HG02571 (cell line): Measurements from ENCODE around the gene POU5F1.
"Not testable (repeated sequence)": the region's sequence is repeated elsewhere in the genome, so short reads cannot be mapped to it uniquely, and the experiment has no call there.

Source experiments
- ATAC-seq: cut with Tn5 transposase; IDR thresholded peaks from one replicate; pipeline ENCODE4 v1.9.1; 2021; ENCODE audit warnings: mild to moderate bottlenecking, moderate library complexity; ENCODE audit not compliant: unreplicated experiment

Gene POU5F1

DNA sequence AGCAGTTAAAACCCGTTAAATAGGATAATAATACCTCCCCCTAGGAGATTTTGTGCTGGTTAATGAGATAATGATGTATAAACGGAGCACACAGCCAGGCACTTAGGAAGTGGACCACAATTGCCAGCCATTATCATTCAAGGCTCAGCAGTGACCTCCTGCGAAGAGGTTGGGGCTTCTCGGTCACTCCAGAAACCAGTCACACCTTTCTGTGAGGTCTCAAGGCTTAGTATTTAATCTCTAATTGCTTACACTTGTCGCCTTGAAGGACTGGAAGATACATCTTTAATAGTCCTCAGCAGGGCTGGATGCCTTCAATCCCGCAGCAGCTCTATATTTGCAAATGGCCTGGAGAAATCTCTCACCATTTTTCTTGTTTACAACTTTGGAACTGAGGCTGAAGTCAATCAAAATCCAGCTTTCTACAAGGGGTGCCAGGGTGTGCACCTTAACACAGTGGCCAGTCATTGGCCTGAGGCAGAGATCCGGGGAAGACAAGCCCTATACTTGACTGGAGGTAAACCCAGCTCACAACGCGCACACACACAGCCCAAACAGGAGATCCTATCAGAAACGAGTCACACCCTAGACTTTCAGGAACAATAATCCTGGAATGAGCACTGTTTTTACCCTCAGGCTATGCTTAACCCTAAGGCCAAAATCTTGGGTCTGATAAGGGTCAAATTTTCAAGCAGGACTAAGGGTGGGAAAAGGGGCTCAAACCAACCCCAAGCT is 1.2 kb downstream of the POU5F1 start:
- ATAC-seq = no peak

DNA sequence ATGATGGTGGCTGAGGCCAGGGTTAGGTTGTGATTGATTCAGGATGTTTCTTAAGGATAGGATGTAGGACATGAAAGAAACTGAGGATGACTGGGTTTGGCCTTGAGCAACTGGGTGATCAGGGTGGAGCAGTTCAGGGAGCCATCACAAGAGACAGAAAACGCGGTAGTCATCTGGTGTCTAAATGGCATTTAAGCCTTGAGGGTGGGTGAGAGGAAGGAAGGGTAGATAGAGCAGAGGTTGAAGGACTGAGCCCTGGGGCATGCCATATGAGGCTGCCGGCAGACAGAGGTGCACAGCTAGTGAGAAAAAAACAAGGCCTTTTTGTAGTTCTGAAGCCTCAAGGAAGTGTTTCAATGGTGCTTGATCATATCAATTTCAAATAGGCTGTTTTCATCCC is 1.9 kb downstream of the POU5F1 start:
- no peak for ATAC-seq

DNA sequence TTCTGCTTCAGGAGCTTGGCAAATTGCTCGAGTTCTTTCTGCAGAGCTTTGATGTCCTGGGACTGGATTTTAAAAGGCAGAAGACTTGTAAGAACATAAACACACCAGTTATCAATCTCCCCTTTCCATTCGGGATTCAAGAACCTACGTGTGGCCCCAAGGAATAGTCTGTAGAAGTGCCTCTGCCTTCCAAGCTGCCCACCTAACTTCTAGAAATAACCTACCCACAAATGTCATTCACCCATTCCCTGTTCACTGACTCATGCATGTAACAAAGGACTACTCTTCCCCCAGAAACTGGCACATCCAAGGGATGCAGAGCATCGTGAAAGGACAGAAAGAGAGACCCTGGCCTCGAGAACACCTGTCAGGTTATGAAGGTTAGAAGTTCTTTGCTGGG is 4.5 kb downstream of the POU5F1 start:
- no peak for ATAC-seq

DNA sequence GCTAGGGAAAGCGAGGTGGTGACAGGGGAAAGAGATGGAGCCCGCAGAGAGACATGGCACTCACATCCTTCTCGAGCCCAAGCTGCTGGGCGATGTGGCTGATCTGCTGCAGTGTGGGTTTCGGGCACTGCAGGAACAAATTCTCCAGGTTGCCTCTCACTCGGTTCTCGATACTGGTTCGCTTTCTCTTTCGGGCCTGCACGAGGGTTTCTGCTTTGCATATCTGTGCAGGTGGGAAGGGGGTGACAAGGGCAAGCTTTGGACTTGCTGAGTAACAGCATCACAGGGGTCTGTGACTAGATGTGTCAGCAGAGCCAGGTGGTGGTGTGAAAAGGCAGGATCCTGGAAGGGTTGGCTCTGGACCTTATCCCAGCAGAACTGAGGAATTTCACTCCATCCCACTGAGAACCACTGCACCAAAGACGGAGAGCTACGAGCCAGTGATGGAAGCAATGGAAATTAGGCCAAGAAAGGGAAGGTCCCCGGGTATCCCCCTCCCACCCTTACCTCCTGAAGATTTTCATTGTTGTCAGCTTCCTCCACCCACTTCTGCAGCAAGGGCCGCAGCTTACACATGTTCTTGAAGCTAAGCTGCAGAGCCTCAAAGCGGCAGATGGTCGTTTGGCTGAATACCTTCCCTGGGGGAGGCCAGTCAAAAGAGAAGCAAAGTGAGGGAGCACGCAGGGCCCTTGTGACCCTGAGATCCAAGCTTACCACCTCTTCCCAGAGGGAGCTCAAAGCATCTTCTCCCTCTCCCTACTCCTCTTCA is 5.2 kb downstream of the POU5F1 start:
- ATAC-seq = peak; percentile 64

DNA sequence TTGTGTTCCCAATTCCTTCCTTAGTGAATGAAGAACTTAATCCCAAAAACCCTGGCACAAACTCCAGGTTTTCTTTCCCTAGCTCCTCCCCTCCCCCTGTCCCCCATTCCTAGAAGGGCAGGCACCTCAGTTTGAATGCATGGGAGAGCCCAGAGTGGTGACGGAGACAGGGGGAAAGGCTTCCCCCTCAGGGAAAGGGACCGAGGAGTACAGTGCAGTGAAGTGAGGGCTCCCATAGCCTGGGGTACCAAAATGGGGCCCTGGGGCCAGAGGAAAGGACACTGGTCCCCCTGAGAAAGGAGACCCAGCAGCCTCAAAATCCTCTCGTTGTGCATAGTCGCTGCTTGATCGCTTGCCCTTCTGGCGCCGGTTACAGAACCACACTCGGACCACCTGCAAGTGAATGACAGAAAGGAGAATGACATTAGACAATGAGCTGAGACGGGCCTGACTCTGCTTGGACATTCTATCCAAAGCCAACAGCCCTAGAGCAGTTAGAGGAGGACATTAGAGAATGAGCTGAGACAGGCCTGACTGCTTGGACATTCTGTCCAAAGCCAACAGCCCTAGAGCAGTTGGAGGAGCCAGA is 5.9 kb downstream of the POU5F1 start:
- ATAC-seq = not testable (repeated sequence)

DNA sequence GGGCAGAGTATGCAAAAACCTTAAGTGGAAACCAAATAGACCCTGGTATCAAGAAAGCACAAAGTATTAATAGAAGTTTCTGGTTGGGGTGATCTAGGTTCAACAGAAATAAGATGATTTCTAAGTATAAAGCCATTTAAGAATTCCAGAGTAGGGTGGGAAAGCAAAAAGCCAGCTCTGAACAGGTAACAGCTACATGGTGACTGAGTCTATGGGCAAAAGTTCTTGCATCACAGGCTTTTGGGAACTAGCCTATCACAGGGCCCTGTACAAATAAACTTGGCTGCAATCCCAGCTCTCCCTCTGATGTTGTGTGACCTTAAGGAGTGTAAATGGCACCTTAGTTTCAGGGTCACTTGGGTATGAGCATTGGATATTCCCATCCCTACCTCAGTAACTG is 6.6 kb downstream of the POU5F1 start:
- no peak for ATAC-seq

DNA sequence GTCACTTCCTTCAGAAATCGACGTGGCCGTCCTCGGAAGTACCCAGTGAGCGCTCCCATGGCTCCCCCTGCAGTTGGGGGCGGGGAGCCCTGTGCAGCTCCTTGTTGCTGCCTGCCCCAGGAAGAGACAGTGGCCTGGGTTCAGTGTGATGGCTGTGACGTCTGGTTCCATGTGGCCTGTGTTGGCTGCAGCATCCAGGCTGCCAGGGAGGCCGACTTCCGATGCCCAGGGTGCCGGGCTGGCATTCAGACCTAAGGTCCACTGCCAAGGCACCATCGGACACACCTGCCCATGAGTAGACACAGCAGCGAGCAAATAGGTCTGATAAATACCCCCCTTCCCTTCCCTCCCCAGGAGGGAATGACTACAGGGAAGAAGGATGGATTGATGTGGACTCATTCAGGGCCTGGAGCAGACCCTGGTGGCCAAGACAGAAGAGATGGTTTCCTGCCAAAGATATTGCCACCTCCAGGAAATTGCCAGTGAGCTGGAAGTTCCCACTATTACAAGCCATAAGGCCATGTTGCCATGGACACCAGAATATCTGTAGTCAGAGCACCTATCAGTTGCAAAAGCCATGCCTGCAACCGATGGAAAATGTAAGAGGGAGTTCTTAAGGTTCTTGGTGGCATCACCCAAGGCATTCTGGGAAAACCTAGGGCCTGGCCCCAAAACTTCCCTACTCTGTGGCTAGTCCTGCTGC is 7.9 kb downstream of the POU5F1 start:
- ATAC-seq = no peak

DNA sequence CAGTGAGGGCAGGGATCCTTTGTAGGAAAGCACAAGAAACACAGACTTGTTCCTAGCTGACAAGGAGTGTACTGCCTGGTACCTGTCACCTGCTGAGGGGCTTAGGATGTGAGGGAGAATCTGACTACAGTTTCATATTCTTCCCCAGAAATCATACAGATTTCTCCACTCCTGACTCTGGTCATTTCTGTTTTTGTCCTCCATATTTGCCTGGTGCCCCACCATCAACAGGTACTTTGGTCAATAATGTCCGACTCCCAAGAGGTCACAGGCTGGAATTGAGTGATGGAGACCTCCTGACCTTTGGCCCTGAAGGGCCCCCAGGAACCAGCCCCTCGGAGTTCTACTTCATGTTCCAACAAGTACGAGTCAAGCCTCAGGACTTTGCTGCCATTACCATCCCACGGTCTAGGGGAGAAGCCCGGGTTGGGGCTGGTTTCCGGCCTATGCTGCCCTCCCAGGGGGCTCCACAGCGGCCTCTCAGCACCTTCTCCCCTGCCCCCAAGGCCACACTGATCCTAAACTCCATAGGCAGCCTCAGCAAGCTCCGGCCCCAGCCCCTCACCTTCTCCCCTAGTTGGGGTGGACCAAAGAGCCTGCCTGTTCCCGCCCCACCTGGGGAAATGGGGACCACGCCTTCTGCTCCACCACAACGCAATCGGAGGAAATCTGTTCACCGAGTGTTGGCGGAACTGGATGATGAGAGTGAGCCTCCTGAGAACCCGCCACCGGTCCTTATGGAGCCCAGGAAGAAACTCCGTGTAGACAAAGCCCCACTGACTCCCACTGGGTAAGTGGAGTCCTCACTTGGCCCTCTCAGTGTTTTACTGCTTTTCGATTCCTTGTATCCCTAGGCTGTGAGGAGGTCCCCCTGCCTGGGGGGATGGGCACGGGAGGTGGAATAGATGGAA is 9.0 kb downstream of the POU5F1 start:
- ATAC-seq = no peak

DNA sequence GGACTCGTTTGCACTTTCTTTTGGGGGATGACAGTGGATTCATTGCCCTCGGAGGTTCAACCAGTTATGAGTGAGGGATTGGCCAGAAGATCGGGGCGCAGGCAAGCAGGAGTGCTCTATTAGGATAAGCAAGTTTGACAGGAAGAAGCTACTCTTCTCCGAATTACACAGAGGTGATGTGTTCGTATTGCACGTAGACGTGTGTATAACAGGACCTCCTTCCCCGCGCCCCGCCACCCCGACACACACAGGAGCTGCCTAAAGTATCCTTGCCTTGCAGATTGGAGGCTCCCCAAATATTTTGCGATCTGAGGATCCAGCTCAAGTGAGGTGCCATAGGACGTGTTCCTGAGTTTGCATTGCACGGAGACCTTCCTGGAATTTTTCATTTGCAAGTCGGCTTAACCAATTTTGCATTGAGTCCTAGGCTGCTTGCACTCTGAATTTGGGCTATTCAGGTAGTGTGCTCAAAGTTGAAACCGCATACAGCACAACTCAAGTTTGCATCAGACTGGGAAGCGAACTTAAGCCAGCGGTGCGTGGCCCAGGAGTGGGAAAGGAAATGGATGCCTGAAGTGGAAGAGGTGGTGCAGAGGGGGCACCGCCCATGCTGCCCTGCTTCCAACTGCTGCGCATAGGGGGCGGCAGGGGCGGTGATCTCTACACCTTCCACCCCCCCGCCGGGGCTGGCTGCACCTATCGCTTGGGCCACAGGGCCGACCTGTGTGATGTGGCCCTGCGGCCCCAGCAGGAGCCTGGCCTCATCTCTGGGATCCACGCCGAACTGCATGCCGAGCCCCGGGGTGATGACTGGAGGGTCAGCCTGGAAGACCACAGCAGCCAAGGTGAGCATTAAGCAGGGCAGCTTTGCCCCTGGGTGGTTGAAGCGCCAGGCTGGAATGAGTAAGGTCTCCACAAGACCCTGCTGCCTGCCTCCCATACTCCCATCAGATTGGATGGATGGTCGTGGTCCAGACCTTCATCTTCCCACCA is 11.3 kb downstream of the POU5F1 start:
- ATAC-seq = no peak

DNA sequence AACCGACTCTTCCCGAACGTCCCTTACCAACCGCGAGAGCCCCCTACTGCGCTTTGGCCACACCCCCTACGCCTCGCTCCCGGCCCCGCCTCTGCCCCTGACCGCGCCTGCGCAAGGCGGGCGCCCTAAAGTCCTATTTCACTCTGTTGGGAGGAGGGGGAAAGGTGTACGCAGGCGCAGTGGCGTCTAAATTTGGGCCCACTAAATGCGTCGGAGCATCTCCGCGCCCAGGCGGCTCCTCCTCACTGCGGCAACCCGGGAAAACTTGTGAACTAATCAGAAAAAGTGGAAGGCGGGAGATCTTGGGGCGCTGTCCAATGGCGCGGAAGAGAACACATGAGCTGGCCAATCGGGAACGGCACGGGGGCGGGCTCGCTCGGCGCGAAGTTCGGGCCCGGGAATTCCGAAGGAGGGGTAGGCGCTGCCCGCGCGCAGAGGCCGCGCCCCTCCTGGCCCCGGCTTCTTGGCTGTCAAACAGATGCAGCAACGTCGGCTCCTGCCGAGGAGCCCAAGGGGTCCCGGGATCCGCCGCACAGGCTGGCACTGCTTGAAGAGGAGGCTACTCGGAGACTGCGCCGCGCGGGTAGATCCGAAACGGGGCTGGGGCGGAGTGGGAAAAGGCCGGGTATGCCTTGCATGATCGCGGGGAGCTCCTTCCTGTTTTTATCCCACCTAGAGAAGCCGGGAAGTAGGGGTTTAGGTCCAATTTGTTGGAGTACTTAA is 12.2 kb downstream of the POU5F1 start, which contains the start of gene TCF19:
TCF19 (plus strand) TSS at position 450 of the 723 bp plus-strand sequence. CDS start 881 bp downstream, outside the sequence.
- ATAC-seq = peak; percentile 84

DNA sequence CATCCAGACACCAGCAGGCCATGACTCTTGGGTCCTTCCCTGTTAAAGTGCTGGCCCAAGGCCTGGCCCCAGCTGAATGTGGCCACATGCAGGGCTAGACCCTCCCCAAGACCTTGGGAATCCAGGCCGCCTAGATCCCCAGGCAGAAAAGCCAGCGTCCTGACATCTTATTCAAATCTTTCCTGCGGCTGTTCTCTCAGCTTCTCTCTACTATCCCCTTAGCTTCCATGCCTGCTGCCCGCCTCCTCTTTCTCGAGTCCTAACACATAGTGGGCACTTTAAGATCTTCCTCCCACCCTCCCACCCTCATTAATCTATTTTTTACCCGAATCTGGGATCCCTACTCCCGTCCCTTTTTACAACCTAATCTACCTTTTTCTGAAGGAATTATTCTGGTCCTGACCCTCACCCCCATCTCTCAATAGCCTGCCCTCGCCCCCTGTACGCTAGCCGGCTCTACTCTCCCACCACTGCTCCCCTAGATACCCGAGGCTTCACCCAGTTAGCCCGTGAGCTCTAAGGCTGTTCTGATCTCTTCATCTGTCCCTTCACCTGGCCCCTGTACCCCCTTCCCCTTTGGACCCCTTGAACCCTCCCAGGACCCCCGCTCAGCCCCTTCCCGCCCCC is 12.9 kb downstream of the POU5F1 start, which contains the start of gene CCHCR1:
CCHCR1 (minus strand) TSS at position 290 of the 627 bp plus-strand sequence; CDS start at position 88, 202 bp downstream.
- peak; percentile 3 for ATAC-seq

DNA sequence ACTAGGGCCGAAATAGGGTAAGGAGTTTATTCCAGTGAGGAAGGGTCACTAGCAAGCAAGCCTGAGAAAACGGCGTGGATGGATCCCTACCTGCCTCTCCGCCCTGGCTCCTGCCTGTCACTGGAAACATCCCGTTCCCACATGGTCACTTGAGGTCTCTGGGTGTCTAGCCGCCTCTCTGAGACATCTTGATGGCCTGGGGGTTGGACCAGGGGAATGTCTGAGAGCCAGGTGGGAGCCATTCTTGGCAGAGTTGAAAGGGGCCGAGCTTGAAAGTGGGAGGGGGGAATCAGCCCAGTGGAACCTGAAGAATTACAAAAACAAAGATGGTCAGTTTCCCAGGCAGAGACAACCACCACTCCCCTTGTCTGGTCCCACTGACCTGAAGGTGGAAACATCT is 13.8 kb downstream of the POU5F1 start:
- ATAC-seq = no peak

DNA sequence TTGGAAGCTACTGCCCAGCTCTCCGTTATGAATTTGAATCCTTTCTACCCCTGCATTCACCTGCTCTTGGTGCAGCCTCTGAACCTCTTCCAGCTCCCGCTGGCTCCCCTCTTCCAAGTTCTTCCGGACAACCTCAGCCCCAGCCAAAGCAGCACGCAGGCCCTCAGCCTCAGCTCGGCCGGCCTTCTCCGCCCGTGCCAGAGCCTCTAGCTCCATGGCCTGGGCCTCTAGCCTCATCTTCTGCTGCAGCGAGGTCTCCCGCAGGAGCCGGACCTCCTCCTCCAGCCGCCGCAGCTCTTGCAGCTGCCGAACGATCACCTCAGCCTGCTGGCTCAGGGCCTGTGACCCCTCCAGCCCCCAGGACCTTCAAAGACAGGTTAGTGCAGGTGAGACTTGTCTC is 16.0 kb downstream of the POU5F1 start:
- no peak for ATAC-seq

DNA sequence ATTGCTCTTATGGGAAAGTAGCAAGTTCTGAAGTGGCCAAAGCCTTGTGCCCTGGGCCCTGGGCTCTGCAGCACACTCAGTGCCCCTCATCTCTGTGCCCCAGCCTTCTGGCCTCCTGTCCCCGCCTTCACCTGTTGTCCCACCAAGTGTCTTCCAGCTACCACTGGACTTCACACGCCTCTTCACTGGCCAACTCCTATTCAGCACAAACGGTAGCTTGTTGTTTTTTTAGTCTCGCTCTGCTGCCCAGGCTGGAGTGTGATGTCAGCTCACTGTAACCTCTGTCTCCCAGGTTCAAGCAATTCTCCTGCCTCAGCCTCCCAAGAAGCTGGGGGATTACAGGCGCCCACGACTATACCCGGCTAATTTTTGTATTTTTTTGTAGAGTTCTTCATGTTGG is 17.7 kb downstream of the POU5F1 start:
- ATAC-seq = no peak

DNA sequence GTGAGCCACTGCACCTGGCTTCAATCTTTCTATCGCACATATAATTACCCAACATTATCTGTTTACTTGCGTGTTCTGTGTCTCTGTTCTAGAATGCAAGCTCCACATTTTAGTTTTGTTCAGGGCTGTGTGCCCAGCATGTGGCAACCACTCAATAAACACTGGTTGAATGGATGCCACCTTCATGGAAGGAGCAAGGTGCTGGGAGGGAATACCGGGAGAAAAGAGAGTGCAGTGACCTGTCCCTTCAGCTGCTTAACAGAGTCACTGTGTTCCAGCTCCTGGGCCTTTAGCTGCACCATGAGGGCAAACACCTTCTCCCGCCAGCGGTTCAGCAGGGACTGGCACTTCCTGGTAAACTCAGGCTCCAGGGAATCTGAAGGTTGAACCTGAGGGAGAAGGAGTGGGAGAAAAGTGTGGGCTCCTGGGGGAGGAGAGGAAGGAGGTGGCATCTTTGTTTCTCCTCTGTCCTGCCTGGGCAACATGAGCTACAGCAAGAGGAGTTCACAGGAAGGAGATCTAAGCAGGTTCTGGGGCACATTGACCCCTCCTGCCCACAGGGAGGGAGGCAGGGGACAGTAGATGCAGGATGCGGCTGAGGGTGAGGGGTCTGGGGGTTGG is 20.5 kb downstream of the POU5F1 start:
- ATAC-seq = no peak

DNA sequence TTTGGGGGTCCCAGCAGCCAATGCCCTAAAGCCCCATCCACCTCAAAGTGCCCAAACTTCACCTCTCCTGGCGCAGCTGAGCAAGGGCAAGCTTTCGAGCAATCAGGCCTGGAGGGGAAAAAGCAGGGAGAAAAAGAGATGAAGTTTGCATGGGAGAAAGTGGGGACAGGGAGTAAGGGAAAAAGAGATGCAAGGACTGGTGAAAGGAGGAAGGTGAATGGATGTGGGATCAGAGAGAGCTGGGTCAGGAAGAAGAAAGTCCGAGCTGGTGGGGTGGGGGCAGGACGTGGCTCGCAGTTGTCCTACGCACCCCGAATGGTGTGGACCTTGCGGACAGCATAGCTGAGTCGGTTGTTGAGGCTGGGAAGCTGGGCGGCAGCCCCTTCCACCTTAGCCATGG is 25.1 kb downstream of the POU5F1 start:
- ATAC-seq = no peak

DNA sequence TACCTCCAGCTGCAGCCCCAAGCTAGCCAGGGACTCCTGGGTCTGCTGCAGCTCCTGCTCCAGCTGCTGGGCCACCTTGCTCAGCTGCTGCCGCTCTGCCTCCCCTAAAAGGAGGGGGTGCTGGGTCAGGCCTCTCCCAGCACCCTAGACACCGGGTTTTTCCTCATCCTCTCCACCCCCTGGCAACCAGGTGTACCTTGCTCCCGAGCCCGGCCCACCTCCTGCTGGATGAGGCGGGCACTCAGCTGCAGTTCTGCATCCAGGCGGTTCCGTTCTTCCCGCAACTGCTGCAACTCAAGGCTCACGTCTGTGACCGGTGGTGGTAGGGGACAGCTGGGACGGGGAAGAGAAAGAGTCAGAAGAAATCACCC is 25.5 kb downstream of the POU5F1 start:
- ATAC-seq = no peak
